GM12892 (cell line): ENCODE results near the gene SIK3.

Experiments used
- POLR2A ChIP-seq: IDR thresholded peaks from 2 replicates; pipeline ENCODE4 v1.6.1; 2011; ENCODE audit warnings: low read depth, low read length, control low read depth
- POLR2AphosphoS5 ChIP-seq: IDR thresholded peaks from 2 replicates; pipeline ENCODE4 v1.6.1; 2011; ENCODE audit warnings: low read depth, low read length, control low read depth
- TAF1 ChIP-seq: IDR thresholded peaks from 2 replicates; pipeline ENCODE4 v1.6.1; 2011; ENCODE audit warnings: low read depth, mild to moderate bottlenecking, control low read depth, low read length, borderline replicate concordance

DNA sequence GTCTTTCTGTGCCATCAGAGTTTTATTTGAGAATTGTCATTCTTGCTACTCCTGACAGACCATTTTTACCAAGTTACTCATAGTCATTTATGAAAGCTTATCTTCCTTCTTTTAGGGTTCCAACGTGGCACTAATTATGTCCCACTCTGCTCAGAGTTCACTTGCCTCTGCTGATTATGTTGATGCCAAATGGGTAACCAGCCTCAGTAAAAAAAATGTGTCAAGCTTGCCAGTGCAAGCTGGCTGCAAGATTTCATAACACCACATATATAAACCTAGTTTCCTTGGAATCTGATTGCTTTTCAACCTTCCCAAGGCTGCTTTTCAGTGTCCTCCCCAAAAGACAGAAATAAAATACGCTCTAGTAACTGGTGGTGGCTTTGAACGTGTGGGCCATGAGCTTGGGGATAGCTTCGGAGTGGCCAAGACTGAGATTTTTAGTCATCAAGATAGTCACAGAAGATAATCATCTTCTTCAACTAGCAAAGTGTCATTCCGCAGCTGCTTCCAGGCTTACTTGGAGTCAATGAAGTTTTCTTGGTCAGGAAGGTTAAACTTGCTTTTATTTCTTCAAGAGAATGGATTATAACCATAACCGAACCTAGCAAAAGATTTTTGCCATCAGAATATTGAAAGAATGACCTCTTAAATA, 231.3 kb downstream of the SIK3 start:
- TF ChIP-seq POLR2AphosphoS5 (no peak), POLR2A (no peak), TAF1 (no peak)
